Effector memory CD4-positive, alpha-beta T cell (primary cell): ENCODE measurements around the gene SPOPL.

Experiments used
- DNase-seq, 3 donors: peaks; one replicate each; pipeline ENCODE4 v3.0.0-alpha.2; 2020
- H3K27ac ChIP-seq: 2 replicates; pipeline ENCODE4 v1.7.0; 2013; ENCODE audit warnings: mild to moderate bottlenecking, low read length, moderate library complexity; ENCODE audit not compliant: insufficient read depth, poor library complexity, severe bottlenecking
- H3K27me3 ChIP-seq: replicated peaks from 2 replicates; pipeline ENCODE4 v1.7.0; 2013; ENCODE audit warnings: mild to moderate bottlenecking, low read length; ENCODE audit not compliant: insufficient read depth, control insufficient read depth, poor library complexity, severe bottlenecking
- H3K36me3 ChIP-seq: 2 replicates; pipeline ENCODE4 v1.7.0; 2013; ENCODE audit warnings: mild to moderate bottlenecking, low read length, moderate library complexity; ENCODE audit not compliant: control insufficient read depth, insufficient read depth
- H3K4me1 ChIP-seq: 2 replicates; pipeline ENCODE4 v1.7.0; 2013; ENCODE audit warnings: low read length, mild to moderate bottlenecking; ENCODE audit not compliant: control insufficient read depth, insufficient read depth, poor library complexity, severe bottlenecking
- H3K4me3 ChIP-seq: 2 replicates; pipeline ENCODE4 v1.7.0; 2013; ENCODE audit warnings: low read length, low read depth, mild to moderate bottlenecking; ENCODE audit not compliant: insufficient read depth, poor library complexity, severe bottlenecking
- H3K9me3 ChIP-seq: 2 replicates; pipeline ENCODE4 v1.7.0; 2013; ENCODE audit warnings: mild to moderate bottlenecking, low read length, moderate library complexity; ENCODE audit not compliant: control insufficient read depth

Gene SPOPL

DNA sequence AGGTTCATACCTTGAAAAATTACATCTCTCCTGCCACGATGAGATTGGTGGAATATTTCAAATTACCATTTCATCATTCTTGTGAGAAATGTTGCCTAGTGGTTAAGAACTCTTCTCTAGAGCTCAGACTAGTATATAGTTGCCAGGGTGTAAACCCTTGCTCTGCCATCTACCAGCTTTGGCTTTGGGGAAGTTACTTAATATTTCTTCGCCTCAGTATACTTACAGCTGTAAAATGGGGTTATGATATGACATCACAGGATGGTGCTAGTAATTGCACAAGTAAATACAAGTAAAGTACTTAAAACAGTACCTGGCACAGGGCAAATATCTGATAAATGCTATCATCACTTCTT lies 1.5 kb downstream of the SPOPL start:
- Histone ChIP-seq H3K27me3 (no peaks in the 10 kb centered on the region), H3K27ac (no peak overlapping the region), H3K4me3 (peak overlapping the region; percentile 96), H3K36me3 (no peaks in the 10 kb centered on the region), H3K9me3 (no peaks in the 10 kb centered on the region), H3K4me1 (peaks cover 14% of the 10 kb centered on the region)
- DNase-seq = no peak

DNA sequence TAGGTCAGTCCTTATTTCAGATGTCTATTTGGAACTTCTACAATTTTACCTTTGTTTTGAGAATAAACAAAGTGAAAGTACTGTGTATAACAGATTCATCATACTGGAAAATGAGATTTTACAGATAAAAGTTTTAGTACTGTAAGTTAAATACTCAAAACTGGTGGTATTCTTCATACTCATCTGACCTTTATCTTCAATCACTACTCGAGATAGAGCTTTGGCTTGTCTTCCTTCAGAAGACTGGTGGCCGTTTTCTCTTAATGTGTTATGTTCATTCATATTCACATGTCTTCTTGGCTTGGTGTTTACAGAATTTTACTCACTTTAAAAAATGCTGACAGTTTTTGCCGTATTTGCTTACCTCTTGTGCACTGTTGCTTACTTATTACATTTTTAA lies 2.1 kb downstream of the SPOPL start:
- no peak for DNase-seq
- H3K9me3 ChIP-seq = no peaks in the 10 kb centered on the region
- no peaks in the 10 kb centered on the region for H3K27me3 ChIP-seq
- peaks cover 14% of the 10 kb centered on the region for H3K4me1 ChIP-seq
- no peaks in the 10 kb centered on the region for H3K36me3 ChIP-seq
- H3K27ac ChIP-seq = no peak overlapping the region
- H3K4me3 ChIP-seq = peak overlapping the region; percentile 96

DNA sequence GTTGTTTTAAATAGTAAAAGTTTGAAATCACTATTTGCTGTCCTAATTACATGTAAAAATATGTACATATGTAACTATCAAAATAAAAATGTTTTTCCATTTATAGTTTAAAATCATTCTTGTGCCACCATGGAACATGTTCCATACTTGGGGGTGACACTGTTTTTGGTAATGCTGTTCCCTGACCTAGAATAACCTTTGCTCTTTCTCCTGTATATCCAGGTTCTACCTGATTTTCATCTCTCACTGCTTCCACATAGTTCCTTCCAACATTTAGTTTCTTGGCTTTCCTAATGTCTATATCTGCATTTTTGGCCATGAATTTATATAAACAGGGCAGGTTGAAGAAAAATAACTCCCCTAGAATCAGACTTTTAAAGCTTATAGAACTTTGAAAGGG lies 2.5 kb downstream of the SPOPL start:
- no peak overlapping the region for H3K27ac ChIP-seq
- H3K36me3 ChIP-seq = no peaks in the 10 kb centered on the region
- H3K4me1 ChIP-seq = peaks cover 14% of the 10 kb centered on the region
- DNase-seq = no peak
- no peaks in the 10 kb centered on the region for H3K27me3 ChIP-seq
- H3K9me3 ChIP-seq = no peaks in the 10 kb centered on the region
- H3K4me3 ChIP-seq = peak overlapping the region; percentile 96

DNA sequence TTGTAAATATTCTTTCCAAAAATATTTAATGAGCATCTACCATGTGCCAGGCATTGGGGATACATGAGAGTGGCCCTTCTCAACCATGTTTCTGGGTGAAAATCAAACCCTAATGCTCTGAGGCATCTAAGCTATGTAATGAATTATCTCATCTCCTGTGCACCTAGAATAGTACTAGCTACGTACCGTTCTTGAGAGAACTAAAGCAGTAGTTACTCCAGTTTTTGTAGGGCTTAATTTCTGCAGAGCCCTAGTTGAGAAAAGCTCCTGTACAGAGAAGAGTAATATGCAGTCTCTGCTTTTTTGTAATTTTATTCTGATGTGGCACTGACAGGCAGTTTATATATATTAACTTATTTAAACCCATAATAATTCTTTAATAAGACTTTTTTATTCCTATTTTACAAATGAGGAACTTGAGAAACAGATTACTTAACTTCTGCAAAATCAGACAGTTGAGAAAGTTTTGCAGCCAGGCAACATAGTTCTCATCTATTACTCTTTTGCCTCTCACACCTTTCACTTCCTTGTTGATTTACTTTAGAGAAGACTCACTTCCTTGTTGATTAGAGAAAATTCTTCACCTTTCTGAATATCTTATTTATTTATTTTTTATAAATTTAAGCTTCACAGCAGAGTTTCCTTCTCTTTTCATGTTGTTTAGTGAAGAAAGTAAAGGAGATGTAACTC lies 3.1 kb downstream of the SPOPL start:
- H3K36me3 ChIP-seq = no peaks in the 10 kb centered on the region
- H3K4me1 ChIP-seq = peaks cover 14% of the 10 kb centered on the region
- H3K9me3 ChIP-seq = no peaks in the 10 kb centered on the region
- DNase-seq = no peak
- no peaks in the 10 kb centered on the region for H3K27me3 ChIP-seq
- no peak overlapping the region for H3K4me3 ChIP-seq
- H3K27ac ChIP-seq = no peak overlapping the region

DNA sequence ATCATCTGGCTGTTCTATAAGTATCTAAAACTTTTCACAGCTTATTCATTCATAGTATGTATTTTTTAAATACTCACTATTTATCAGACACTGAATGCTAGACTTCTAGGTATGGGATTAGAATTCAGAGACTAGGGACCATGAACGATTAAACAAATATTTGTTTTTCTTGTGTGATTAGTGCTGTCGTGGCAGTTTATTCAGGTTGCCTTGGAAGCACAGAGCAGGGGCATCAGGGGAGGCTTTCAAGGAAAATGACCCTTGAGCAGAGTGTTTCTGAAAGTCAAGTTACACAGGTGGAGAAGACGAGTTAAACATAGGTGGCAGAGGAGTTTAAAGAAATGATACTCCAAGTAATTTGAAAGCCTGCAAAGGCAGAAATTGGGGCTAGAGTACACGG lies 5.7 kb downstream of the SPOPL start:
- peaks cover 14% of the 10 kb centered on the region for H3K4me1 ChIP-seq
- H3K36me3 ChIP-seq = no peaks in the 10 kb centered on the region
- H3K9me3 ChIP-seq = no peaks in the 10 kb centered on the region
- H3K27me3 ChIP-seq = no peaks in the 10 kb centered on the region
- no peak overlapping the region for H3K27ac ChIP-seq
- H3K4me3 ChIP-seq = no peak overlapping the region
- no peak for DNase-seq

DNA sequence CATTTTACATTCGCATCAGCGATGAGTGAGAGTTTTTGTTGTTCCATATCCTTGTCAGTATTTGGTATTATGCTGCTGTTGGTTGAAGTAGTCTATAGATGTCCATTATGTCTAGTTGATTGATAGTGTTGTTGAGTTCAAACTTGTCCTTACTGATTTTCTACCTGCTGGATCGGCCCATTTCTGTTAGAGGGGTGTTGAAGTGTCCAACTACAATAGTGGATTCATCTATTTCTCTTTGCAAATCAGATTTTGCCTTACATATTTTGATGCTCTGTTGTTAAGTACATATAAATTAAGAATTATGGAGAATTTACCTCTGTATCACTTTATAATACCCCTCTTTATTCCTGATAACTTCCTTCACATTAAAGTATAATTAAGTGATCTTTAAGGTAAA lies 8.7 kb downstream of the SPOPL start:
- H3K36me3 ChIP-seq = no peaks in the 10 kb centered on the region
- no peaks in the 10 kb centered on the region for H3K9me3 ChIP-seq

DNA sequence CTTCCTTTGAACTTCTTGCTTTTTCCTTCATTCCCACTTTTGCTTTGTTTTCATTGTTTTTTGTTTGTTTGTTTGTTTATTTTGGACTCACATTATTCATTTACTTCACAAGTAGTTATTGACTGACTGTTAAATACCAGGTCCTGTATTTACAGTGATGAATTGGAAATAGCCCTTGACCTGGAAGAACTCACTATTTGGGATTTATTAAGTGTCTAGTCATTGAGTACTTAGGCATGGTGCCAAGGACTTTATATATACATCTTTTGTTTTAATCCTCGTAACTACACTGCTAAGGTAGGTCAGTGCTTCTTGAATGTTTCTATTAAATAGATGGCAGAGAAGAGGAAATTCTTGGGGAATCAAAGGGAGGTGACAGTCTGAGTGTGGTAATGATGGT lies 11.1 kb downstream of the SPOPL start:
- no peaks in the 10 kb centered on the region for H3K9me3 ChIP-seq
- no peaks in the 10 kb centered on the region for H3K4me1 ChIP-seq
- no peak for DNase-seq
- H3K4me3 ChIP-seq = no peak overlapping the region
- no peak overlapping the region for H3K27ac ChIP-seq
- H3K27me3 ChIP-seq = no peaks in the 10 kb centered on the region
- no peaks in the 10 kb centered on the region for H3K36me3 ChIP-seq

More for the DNA sequence above, 8.7 kb downstream of the SPOPL start:
- no peak overlapping the region for H3K4me3 ChIP-seq
- DNase-seq = no peak
- H3K4me1 ChIP-seq = no peaks in the 10 kb centered on the region
- H3K27ac ChIP-seq = no peak overlapping the region
- H3K27me3 ChIP-seq = no peaks in the 10 kb centered on the region

DNA sequence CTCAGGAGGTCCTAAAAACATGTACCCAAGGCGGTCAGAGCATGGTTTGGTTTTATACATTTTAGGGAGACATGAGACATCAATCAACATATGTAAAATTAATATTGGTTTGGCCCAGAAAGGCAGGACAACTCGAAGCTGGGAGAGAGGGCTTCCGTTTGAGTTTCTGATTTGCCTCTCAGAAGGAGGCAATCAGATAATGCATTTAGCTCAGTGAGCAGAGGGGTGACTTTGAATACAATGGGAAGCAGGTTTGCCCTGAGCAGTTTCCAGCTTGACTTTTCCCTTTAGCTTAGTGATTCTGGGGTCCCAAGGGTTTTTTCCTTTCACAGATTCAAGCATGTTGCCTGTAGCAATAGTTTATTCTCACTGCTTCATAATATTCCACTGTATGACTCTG lies 12.6 kb downstream of the SPOPL start:
- Histone ChIP-seq H3K27me3 (no peaks in the 10 kb centered on the region), H3K4me1 (no peaks in the 10 kb centered on the region), H3K9me3 (no peaks in the 10 kb centered on the region), H3K36me3 (no peaks in the 10 kb centered on the region), H3K27ac (no peak overlapping the region), H3K4me3 (no peak overlapping the region)
- DNase-seq = no peak

DNA sequence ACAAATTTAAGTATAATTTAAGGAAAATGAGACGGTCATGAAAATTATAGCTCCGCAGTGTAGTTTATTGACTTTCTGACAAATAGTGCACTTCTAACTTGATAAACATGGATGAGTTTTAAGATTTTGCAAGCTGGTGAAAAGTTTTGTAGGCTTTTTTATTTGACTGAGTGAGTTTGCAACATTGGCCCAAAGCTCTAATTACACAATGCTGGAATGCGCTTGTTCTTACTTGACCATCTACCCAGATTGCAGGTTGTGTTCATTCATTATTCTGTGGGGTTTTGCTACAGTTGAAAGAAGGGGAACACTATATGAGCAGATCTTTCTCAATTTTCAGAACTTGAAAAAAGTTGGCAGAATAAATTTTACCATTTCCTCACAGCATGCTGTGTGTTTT lies 13.5 kb downstream of the SPOPL start:
- Histone ChIP-seq H3K9me3 (no peaks in the 10 kb centered on the region), H3K4me1 (no peaks in the 10 kb centered on the region), H3K4me3 (no peak overlapping the region), H3K27me3 (no peaks in the 10 kb centered on the region), H3K36me3 (no peaks in the 10 kb centered on the region), H3K27ac (no peak overlapping the region)
- no peak for DNase-seq

DNA sequence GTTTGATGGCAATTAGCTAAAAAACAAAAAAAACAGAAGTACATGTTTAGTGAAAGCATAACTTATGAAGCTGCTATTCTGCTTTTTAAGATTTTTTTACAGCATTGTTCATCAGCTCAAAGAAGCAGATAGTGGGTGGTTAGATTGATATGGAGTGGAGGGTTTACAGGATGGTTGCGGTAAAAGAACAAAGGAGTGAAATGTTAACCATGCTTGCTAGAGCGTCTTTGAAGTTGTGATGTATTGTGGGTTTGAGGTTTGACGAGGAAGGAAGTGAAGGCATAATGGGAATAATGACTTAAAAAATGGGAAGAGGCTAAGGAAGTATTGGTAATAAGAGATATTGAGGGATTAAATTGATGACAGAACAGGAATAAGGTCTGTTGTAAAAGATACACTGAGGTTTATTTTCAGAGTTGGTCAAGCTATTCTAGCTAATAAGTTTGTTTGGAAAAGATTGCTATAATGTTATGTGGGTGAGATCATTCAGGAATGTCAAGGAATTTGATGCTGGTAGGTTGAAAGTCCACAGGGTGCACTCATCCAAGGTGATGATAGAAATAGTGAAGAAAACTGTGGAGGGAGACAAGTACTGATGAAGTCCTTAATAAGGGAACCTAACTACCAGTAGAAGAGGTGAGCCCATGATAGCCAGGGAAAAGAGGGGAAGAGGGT lies 14.6 kb downstream of the SPOPL start:
- H3K4me1 ChIP-seq = no peaks in the 10 kb centered on the region
- no peaks in the 10 kb centered on the region for H3K9me3 ChIP-seq
- DNase-seq = no peak
- no peak overlapping the region for H3K4me3 ChIP-seq
- no peaks in the 10 kb centered on the region for H3K27me3 ChIP-seq
- H3K36me3 ChIP-seq = no peaks in the 10 kb centered on the region
- no peak overlapping the region for H3K27ac ChIP-seq
